Gastroesophageal sphincter (tissue), 4 donors: Measurements from ENCODE around the gene EGF. TPM values are rescaled to one million over a fixed set of nuclear protein-coding genes. Genes with fewer than 3 reads are reported as not detected.

Source experiments
- ATAC-seq: fragments of 150-250 bp; one replicate; pipeline ENCODE4 v1.9.1; 2016; ENCODE audit warnings: mild to moderate bottlenecking, moderate library complexity
- H3K27ac ChIP-seq, 4 donors: fragments of 200-600 bp; sonication (generic) in 3 of 4; 1 replicate in 3 of 4; 2 replicates in 1 of 4; pipeline ENCODE4 v1.5.1; 2016 to 2019
- H3K27me3 ChIP-seq: fragments of 200-600 bp; sonication (generic); one replicate; pipeline ENCODE4 v1.5.1; 2019
- H3K36me3 ChIP-seq, 2 donors: fragments of 200-600 bp; sonication (generic); one replicate each; pipeline ENCODE4 v1.5.1; 2019; ENCODE audit warnings: control low read depth in 1 of 2
- H3K4me1 ChIP-seq, 3 donors: fragments of 200-600 bp; sonication (generic); 1 replicate in 2 of 3; 2 replicates in 1 of 3; pipeline ENCODE4 v1.5.1; 2016 to 2019; ENCODE audit warnings: control low read depth in 2 of 3
- H3K4me3 ChIP-seq, 2 donors: fragments of 200-600 bp; sonication (generic); one replicate each; pipeline ENCODE4 v1.5.1; 2019; ENCODE audit warnings: mild to moderate bottlenecking in 1 of 2, moderate library complexity in 1 of 2
- H3K9me3 ChIP-seq, 3 donors: fragments of 200-600 bp; sonication (generic); one replicate each; pipeline ENCODE4 v1.5.1; 2017 to 2019; ENCODE audit warnings: control low read depth in 2 of 3
- CTCF ChIP-seq, 4 experiments: fragments of 200-600 bp in 2 of 4; fragments of 450-650 bp in 2 of 4; sonication (generic) in 1 of 4; IDR thresholded peaks; one replicate each; pipeline ENCODE4 v1.5.1; 2017 to 2019; ENCODE audit warnings: antibody characterized with exemption in 4 of 4, mild to moderate bottlenecking in 2 of 4, moderate library complexity in 2 of 4
- EP300 ChIP-seq: sonication (generic); formaldehyde crosslinking; IDR thresholded peaks from one replicate; pipeline ENCODE4 v1.6.1; 2017; ENCODE audit warnings: antibody characterized with exemption, mild to moderate bottlenecking
- POLR2A ChIP-seq, 2 donors: fragments of 450-650 bp; IDR thresholded peaks; one replicate each; pipeline ENCODE4 v1.6.1; 2017; ENCODE audit warnings: antibody characterized with exemption in 2 of 2, mild to moderate bottlenecking in 2 of 2, moderate library complexity in 1 of 2
- POLR2AphosphoS5 ChIP-seq: sonication (generic); formaldehyde crosslinking; IDR thresholded peaks from one replicate; pipeline ENCODE4 v1.6.1; 2017; ENCODE audit warnings: antibody characterized with exemption
- WGBS, 2 donors: methylation state at CpG; one replicate each; pipeline ENCODE4 v1.1.5; 2018; ENCODE audit warnings: low coverage in 1 of 2; 5-methylcytosine and 5-hydroxymethylcytosine counted together
- total RNA-seq, 4 donors: library from RNA; depleted of rRNA; stranded (reverse); fragments of >200 nt; gene quantifications; one replicate each; pipeline ENCODE4 v1.1.0, GENCODE V29; 2016

EGF gene
- total RNA-seq, 4 donors from 2014 or later = 0.23 to 1.3 (median 0.93) TPM; not detected in 1

- Histone ChIP-seq H3K4me1 (no peaks in the 10 kb centered on the region), H3K4me3 (no peak overlapping the region), H3K27me3 (no peaks in the 10 kb centered on the region), H3K27ac (no peak overlapping the region), H3K36me3 (no peaks in the 10 kb centered on the region), H3K9me3 (no peaks in the 10 kb centered on the region)
- WGBS, 2 donors = 69 to 90% methylated on average over 3 to 4 of the region's 4 CpGs
- no peak for TF ChIP-seq POLR2A (IDR thresholded peaks at IDR 0.05)
- no peak for TF ChIP-seq CTCF (IDR thresholded peaks at IDR 0.05)
- no peak for TF ChIP-seq EP300
- no peak for TF ChIP-seq POLR2AphosphoS5
- no peak for ATAC-seq
These were observed 73.6 kb downstream of the EGF start for GRCh38 chr4:109985993-109986974.

GRCh38 chr4:109989044-109989443 is 76.4 kb downstream of the EGF start:
- no peak overlapping the region for H3K27ac ChIP-seq
- 68 to 70% methylated on average over 13 of the region's 13 CpGs for WGBS, 2 donors
- no peaks in the 10 kb centered on the region for H3K4me1 ChIP-seq
- no peak overlapping the region for H3K4me3 ChIP-seq
- H3K27me3 ChIP-seq = no peaks in the 10 kb centered on the region
- ATAC-seq = no peak
- TF ChIP-seq CTCF (IDR thresholded peaks at IDR 0.05) = no peak
- TF ChIP-seq EP300 = no peak
- TF ChIP-seq POLR2AphosphoS5 = no peak
- no peak for TF ChIP-seq POLR2A (IDR thresholded peaks at IDR 0.05)
- no peaks in the 10 kb centered on the region for H3K9me3 ChIP-seq
- no peaks in the 10 kb centered on the region for H3K36me3 ChIP-seq

- WGBS, 2 donors = 55 to 75% methylated on average over 4 to 6 of the region's 6 CpGs
- Histone ChIP-seq H3K4me3 (no peak overlapping the region), H3K36me3 (no peaks in the 10 kb centered on the region), H3K27me3 (no peaks in the 10 kb centered on the region), H3K27ac (no peak overlapping the region), H3K4me1 (no peaks in the 10 kb centered on the region), H3K9me3 (no peaks in the 10 kb centered on the region)
- TF ChIP-seq POLR2A (IDR thresholded peaks at IDR 0.05) (no peak), POLR2AphosphoS5 (no peak), EP300 (no peak), CTCF (IDR thresholded peaks at IDR 0.05) (no peak)
- no peak for ATAC-seq
These were observed 76.9 kb downstream of the EGF start for GRCh38 chr4:109989618-109990017.

GRCh38 chr4:109990261-109991257 is 77.9 kb downstream of the EGF start:
- TF ChIP-seq CTCF (IDR thresholded peaks at IDR 0.05) (no peak), EP300 (no peak), POLR2AphosphoS5 (no peak), POLR2A (IDR thresholded peaks at IDR 0.05) (no peak)
- Histone ChIP-seq H3K9me3 (no peaks in the 10 kb centered on the region), H3K4me3 (no peak overlapping the region), H3K36me3 (no peaks in the 10 kb centered on the region), H3K4me1 (no peaks in the 10 kb centered on the region), H3K27ac (no peak overlapping the region), H3K27me3 (no peaks in the 10 kb centered on the region)
- ATAC-seq = no peak
- 76 to 89% methylated on average over 4 to 5 of the region's 5 CpGs for WGBS, 2 donors
